GM12873 (cell line): ENCODE data around the gene SLC35D2.

Experiments
- CTCF ChIP-seq: IDR thresholded peaks from 2 replicates; pipeline ENCODE4 v1.5.1; 2012; ENCODE audit warnings: low read depth, mild to moderate bottlenecking, moderate library complexity, low read length, control low read depth; ENCODE audit not compliant: insufficient read depth; ENCODE audit errors: missing control alignments

The SLC35D2 gene

GRCh38 chr9:96293498-96294158 lies 89.9 kb downstream of the SLC35D2 start:
- no peak for TF ChIP-seq CTCF

GRCh38 chr9:96289392-96289791 lies 94.1 kb downstream of the SLC35D2 start:
- no peak for TF ChIP-seq CTCF

GRCh38 chr9:96281641-96282040 lies 101.9 kb downstream of the SLC35D2 start:
- no peak for TF ChIP-seq CTCF

GRCh38 chr9:96279932-96280331 lies 103.6 kb downstream of the SLC35D2 start:
- TF ChIP-seq CTCF, result no peak

- no peak for TF ChIP-seq CTCF
Observed at GRCh38 chr9:96274939-96275338, 108.6 kb downstream of the SLC35D2 start.
